Heart left ventricle (tissue), 13 donors: ENCODE measurements around the gene PPP1R11.

ENCODE experiments used
- CTCF ChIP-seq, 12 donors: fragments of 200-600 bp; sonication (generic) in 4 of 12; IDR thresholded peaks; one replicate each; pipeline versions ENCODE4 v1.5.0 to v1.8.0; 2018 to 2022; ENCODE audit warnings: antibody characterized with exemption in 12 of 12, mild to moderate bottlenecking in 5 of 12
- POLR2A ChIP-seq, 2 donors: fragments of 450-650 bp; IDR thresholded peaks; one replicate each; pipeline ENCODE4 v1.6.1; 2017; ENCODE audit warnings: antibody characterized with exemption in 2 of 2, mild to moderate bottlenecking in 2 of 2, moderate library complexity in 2 of 2
- donor health status: ischemic (EF 13 %, LVEDD 7.1; RV severe dilation, severe dysfunction).
- donor health status: DM: no; HTN: yes; CAD: no.
- donor health status: DM: no; HTN: no; CAD: no.
- donor health status: ischemic (EF 25% LVEDD 6.9; RV normal size, moderate dysfunction).
- donor health status: ischemic (EF 25% LVEDD 5.7; RV mildly dilated, moderate dysfunction).
- donor health status: ischemic (EF 35%, LVEDD 5.7; RV mildly dilated, moderate dysfunction).
- donor health status: nonischemic (EF 11% LVEDD 7.7; RV severe dilation, severe dysfunction).
- donor health status: DM: yes; HTN: yes; CAD: no.
- donor health status: PGD.
- donor health status: ischemic (EF 29% LVEDD 5.4; RV normal size, mild dysfunction).
- donor health status: nonischemic (EF 23%, LVEDD 6.1; RV moderate dilation, normal function).

GRCh38 chr6:30091577-30092381 is 24.8 kb downstream of the PPP1R11 start:
- no peak for TF ChIP-seq CTCF (IDR thresholded peaks at IDR 0.05)
- no peak for TF ChIP-seq POLR2A (IDR thresholded peaks at IDR 0.05)
